Esophagus squamous epithelium (tissue), 4 donors: ENCODE measurements around the gene MXD1.

Experiments used
- CTCF ChIP-seq, 6 experiments: fragments of 450-650 bp in 4 of 6; fragments of 200-600 bp in 2 of 6; sonication (generic) in 2 of 6; IDR thresholded peaks; one replicate each; pipeline ENCODE4 v1.5.1; 2016 to 2019; ENCODE audit warnings: antibody characterized with exemption in 6 of 6, mild to moderate bottlenecking in 4 of 6, moderate library complexity in 4 of 6
- POLR2A ChIP-seq, 4 donors: fragments of 450-650 bp; IDR thresholded peaks; one replicate each; pipeline ENCODE4 v1.6.1; 2017; ENCODE audit warnings: antibody characterized with exemption in 4 of 4, mild to moderate bottlenecking in 4 of 4, moderate library complexity in 3 of 4

GRCh38 chr2:69989441-69990105 is 74.7 kb downstream of the MXD1 start:
- TF ChIP-seq CTCF (IDR thresholded peaks at IDR 0.05) (no peak), POLR2A (IDR thresholded peaks at IDR 0.05) (no peak)
